ENCODE results near the gene AGPAT4.

DNA sequence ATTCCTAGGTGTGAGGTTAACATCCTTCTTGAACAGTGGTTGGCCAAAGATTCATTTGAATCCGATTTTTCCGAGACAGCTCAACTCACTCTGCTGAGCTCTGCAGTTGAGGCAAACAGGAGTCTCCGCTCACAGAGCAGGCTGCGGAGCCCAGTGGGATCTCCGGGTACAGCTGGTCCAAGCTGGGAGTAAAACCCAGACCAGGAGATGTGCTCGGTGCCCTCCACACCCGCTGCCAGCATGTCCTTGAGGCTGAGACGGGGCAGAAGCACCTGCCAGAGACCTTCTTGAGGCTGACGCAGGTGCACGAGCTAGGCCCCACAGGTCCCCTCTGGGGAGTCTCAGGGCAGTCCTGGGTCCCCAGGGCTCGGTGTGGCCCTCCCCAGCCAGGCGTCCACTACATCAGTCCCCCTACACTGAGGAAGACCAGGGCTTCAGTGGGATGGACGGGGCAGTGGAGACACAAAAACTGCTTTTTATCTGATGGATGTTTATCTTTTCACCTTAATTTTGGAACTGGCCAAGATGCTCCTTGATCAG lies 119.0 kb downstream of the AGPAT4 start:
- TF ChIP-seq CTCF (IDR thresholded peaks at IDR 0.05; ENCODE audit: extremely low read depth in 1 of 2, insufficient read depth in 1 of 2, low read depth in 1 of 2, low read length in 2 of 2) (no peak), POLR2AphosphoS5 (IDR thresholded peaks at IDR 0.05; ENCODE audit: insufficient read depth, low read depth, low read length) (no peak), EZH2 (IDR thresholded peaks at IDR 0.05; ENCODE audit: borderline replicate concordance, low read depth, low read length, severe bottlenecking) (no peak), POLR2A (IDR thresholded peaks at IDR 0.05; ENCODE audit: low read depth, low read length) (no peak), JUN (IDR thresholded peaks at IDR 0.05; ENCODE audit: borderline replicate concordance, insufficient read depth, insufficient read length, low read depth) (no peak), FOS (IDR thresholded peaks at IDR 0.05; ENCODE audit: borderline replicate concordance, insufficient read depth, low read length) (no peak)
- TF ChIP-seq, protein P1, sequence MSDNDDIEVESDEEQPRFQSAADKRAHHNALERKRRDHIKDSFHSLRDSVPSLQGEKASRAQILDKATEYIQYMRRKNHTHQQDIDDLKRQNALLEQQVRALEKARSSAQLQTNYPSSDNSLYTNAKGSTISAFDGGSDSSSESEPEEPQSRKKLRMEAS (IDR thresholded peaks at IDR 0.05; ENCODE audit: insufficient read depth, insufficient read length), result no peak
